Brain pericyte (primary cell): ENCODE measurements around the gene DNAH1.
"Not testable (repeated sequence)": the region's sequence is repeated elsewhere in the genome, so short reads cannot be mapped to it uniquely, and the experiment has no call there.

Source experiments
- DNase-seq: peaks from one replicate; pipeline ENCODE4 v3.0.0-alpha.2; 2012; ENCODE audit warnings: low read depth, low spot score

The DNAH1 gene

DNA sequence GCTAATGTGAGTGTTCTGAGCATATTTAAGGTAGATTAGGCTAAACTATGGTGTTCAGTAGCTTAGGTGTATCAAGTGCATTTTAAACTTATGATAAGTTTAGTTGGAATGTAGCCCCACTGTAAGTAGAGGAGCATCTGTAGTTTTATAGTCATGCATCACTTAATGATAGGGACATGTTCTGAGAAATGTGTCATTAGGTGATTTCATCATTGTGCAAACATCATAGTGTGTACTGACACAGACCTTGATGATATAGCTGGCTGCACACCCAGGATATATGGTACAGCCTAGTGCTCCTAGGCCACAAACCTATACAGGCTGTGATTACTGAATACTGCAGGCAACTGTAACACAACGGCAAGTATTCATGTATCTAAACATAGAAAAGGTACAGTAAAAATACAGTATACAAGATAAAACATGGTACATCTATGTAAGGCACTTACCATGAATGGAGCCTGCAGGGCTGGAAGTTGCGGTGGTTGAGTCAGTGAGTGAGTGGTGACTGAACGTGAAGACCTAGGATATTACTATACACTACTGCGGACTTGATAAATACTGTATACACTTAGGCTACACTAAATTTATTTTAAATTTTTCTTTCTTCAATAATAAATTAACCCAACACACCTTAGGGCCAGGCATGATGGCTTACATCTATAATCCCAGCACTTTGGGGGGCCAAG lies 17.9 kb downstream of the DNAH1 start:
- no peak for DNase-seq

GRCh38 chr3:52338131-52338530 lies 22.0 kb downstream of the DNAH1 start:
- not testable (repeated sequence) for DNase-seq

DNA sequence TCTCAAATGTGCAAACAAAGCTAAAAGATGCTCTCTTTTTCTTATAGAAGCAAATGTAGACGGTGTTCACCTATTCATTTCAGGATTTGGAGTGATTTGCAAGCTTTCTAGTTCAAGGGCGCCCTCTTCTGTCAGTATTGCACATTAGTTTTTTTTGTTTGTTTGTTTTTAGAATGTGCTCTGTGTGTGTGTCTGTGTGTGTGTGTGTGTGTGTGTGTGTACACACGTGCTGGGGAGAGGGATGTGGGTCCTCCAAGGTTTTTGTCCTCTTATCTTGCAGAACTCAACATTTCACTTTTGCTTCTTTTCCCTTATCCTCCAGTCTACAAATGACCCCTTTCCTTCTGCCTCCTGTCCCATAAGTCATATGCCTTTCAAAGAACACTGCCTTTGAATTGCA lies 23.5 kb downstream of the DNAH1 start:
- DNase-seq, result peak; percentile 32

DNA sequence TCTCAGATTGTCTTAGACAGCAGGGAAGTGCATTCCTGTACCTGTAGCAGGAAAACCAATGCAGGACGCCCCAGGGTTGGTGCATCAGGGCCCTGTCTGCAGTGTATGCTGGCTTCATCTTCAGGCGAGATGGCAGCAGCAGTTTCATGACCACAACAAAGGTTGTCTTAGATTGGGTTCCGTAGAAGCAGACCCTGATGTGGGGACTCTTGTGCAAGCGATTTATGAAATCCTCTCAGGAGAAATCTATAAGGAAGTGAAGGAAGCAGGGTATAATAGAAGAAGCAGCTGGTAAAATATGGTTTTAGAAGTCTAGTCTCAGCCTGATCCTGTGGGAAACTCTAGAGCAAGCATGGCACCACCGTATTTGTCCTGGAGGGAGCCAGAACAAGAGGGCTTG lies 25.0 kb downstream of the DNAH1 start:
- no peak for DNase-seq

DNA sequence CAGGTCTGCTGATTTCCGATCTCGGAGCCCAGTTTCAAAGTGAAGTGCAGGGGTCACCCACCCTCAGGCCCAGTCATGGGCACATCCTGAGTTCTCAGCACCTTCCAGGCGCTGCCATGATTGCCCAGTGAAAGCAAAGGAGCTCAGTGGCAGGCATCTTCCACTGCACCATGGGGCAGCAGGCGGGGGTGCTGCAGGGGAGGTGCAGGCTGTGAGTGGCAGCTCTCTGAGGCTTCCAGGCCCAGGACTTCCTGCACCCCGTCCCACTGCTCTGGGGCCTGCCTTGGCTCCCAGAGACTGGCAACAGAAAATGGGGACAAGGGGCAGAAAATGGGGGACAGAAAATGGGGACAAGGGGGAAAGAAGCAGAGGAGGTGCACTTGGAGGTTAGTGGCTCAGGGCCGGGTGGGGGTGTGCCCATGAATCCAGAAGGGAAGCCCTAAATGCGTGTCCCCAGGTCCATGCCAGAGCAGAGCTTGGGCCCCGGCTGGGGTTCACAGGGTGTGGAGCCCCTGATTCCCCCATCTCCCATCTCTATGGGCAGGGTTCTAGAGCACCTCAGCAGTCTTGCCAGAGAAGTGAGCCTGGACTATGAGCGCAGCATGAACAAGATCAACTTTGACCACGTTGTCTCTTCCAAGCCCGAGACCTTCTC lies 28.0 kb downstream of the DNAH1 start:
- no peak for DNase-seq

- DNase-seq, result no peak
Measured at GRCh38 chr3:52345521-52346109, 29.5 kb downstream of the DNAH1 start.

- DNase-seq, result no peak
Measured at GRCh38 chr3:52346623-52347530, 30.8 kb downstream of the DNAH1 start.

- DNase-seq, result no peak
Measured at GRCh38 chr3:52347716-52348635, 31.9 kb downstream of the DNAH1 start.

DNA sequence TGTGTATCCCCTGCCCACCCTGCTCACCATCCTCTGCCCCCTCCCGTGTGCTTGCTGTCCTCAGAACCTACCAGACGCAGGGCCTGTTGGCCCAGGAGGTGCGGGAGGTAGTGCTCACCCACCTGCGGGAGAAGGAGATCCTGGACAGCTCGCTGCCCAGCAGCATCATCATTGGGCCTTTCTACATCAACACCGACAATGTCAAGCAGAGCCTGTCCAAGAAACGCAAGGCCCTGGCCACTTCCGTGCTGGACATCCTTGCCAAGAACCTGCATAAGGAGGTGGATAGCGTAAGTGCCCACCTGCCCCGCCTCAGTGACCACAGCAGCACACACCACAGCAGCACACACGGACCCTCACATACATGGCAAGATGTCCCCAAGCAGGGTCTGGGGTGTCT lies 33.0 kb downstream of the DNAH1 start:
- DNase-seq, result no peak

GRCh38 chr3:52349611-52350395 lies 33.7 kb downstream of the DNAH1 start:
- DNase-seq, result no peak

DNA sequence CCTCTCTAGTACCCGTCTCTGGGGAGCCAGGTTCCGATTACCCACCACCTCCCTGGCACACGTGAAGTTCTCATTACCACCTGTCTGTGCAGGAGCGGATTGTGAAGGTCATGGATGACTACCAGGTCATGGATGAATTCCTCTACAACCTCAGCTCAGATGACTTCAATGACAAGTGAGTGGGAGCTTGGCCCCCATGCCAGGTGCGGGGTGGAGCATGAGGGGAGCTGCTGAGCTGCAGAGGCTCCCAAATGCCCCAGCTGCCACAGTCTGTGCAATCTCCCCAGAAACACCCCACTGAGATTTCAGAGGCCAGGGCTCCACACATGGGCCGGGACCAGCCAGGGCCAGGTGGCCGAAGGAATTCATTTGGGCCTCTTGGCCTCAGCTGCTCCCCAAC lies 34.3 kb downstream of the DNAH1 start:
- DNase-seq, result no peak

DNA sequence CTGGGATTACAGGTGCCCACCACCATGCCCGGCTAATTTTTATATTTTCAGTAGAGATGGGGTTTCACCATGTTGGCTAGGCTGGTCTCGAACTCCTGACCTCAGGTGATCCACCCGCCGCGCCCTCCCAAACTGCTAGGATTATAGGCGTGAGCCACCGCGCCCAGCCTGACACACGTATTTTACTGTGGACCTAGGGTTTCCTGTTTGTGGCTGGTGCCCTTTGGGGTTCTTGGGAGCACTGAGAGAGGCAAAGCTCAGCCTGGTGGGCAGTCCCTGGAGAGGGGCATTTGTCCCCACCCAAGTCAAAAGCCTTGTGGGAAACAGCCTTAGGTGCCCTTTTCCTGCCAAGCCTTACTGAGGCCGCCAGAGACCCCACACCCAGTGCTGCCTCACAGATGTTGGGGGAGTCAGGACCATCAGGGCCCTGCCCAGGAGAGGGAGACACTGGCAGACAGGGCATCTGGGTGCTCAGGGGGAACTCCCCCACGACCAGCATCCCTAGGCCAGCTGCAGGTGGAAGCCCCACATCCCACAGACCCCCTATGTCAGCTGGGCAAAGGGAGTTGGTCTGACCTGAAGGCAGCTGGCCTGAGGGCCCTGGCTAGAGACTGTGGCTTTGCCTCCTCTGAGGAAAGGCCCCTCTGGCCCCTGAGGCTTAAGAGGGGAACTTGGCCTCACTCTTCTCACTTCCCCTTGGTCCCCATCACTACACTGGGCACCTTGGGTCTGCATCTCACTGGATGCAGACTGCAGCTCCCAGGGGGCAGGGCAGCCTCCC lies 35.1 kb downstream of the DNAH1 start:
- DNase-seq, result no peak

GRCh38 chr3:52351762-52352368 lies 35.7 kb downstream of the DNAH1 start:
- DNase-seq, result no peak

DNA sequence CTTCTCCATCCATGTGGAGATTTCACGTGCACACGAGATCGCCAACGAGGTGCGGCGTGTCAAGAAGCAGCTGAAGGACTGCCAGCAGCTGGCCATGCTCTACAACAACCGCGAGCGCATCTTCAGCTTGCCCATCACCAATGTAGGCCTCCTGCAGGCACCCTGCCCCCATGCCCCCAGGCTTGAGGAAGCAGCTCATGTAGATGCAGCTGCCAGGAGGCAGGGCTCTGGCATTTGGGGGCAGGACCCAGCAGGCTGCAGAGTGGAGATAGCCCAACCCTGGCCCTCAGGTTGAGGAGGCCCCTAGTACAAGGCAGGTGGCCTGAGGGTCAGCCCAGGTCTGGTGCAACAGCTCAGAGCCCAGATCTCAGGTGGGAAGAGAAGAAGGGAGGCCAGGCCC lies 36.4 kb downstream of the DNAH1 start:
- no peak for DNase-seq

GRCh38 chr3:52353291-52353855 lies 37.3 kb downstream of the DNAH1 start:
- no peak for DNase-seq

GRCh38 chr3:52354676-52355075 lies 38.6 kb downstream of the DNAH1 start:
- no peak for DNase-seq

GRCh38 chr3:52355526-52355925 lies 39.4 kb downstream of the DNAH1 start:
- DNase-seq, result no peak

GRCh38 chr3:52356126-52356525 lies 40.0 kb downstream of the DNAH1 start:
- DNase-seq, result no peak
